NCI-H1417 (cell line): Measurements from ENCODE around the gene SLC22A3.

Experiments
- DNase-seq, 3 experiments: peaks; one replicate each; lab custom pipeline; 2025; lab: John Stamatoyannopoulos, UW

SLC22A3 gene

GRCh38 chr6:160336200-160336599 is 12.0 kb upstream of the SLC22A3 start:
- no peak for DNase-seq

GRCh38 chr6:160337301-160337700 is 10.9 kb upstream of the SLC22A3 start:
- no peak for DNase-seq

- no peak for DNase-seq
These were observed 10.2 kb upstream of the SLC22A3 start for GRCh38 chr6:160337991-160338390.

- DNase-seq, result no peak
These were observed 5.0 kb upstream of the SLC22A3 start for GRCh38 chr6:160343144-160343543.

- no peak for DNase-seq
These were observed 3.9 kb upstream of the SLC22A3 start for GRCh38 chr6:160344271-160344670.

GRCh38 chr6:160347259-160348222 is 637 bp upstream of the SLC22A3 start:
- no peak for DNase-seq

GRCh38 chr6:160349020-160349441 is 853 bp downstream of the SLC22A3 start:
- no peak for DNase-seq

GRCh38 chr6:160349814-160350350 is 1.7 kb downstream of the SLC22A3 start:
- no peak for DNase-seq

GRCh38 chr6:160353950-160354496 is 5.8 kb downstream of the SLC22A3 start:
- no peak for DNase-seq

GRCh38 chr6:160355001-160355400 is 6.8 kb downstream of the SLC22A3 start:
- no peak for DNase-seq

- DNase-seq, result no peak
These were observed 8.0 kb downstream of the SLC22A3 start for GRCh38 chr6:160356074-160356744.

- DNase-seq, result no peak
These were observed 8.9 kb downstream of the SLC22A3 start for GRCh38 chr6:160357088-160357487.

- DNase-seq, result no peak
These were observed 10.3 kb downstream of the SLC22A3 start for GRCh38 chr6:160358225-160359119.

GRCh38 chr6:160360955-160361354 is 12.8 kb downstream of the SLC22A3 start:
- no peak for DNase-seq

- no peak for DNase-seq
These were observed 14.4 kb downstream of the SLC22A3 start for GRCh38 chr6:160362556-160362955.

- DNase-seq, result no peak
These were observed 15.1 kb downstream of the SLC22A3 start for GRCh38 chr6:160363016-160363996.

- DNase-seq, result no peak
These were observed 16.9 kb downstream of the SLC22A3 start for GRCh38 chr6:160365117-160365516.

GRCh38 chr6:160367798-160368547 is 19.8 kb downstream of the SLC22A3 start:
- no peak for DNase-seq

- no peak for DNase-seq
These were observed 20.5 kb downstream of the SLC22A3 start for GRCh38 chr6:160368670-160369069.
